Measurements from ENCODE around the gene SMG9. TPM values are rescaled to one million over a fixed set of nuclear protein-coding genes. Genes with fewer than 3 reads are reported as not detected.
A peak's percentile ranks its signal among the peaks of the same experiment; 100 is the strongest.

The SMG9 gene
- total RNA-seq, 1 experiment from 2014 or later: 20.9 TPM

DNA sequence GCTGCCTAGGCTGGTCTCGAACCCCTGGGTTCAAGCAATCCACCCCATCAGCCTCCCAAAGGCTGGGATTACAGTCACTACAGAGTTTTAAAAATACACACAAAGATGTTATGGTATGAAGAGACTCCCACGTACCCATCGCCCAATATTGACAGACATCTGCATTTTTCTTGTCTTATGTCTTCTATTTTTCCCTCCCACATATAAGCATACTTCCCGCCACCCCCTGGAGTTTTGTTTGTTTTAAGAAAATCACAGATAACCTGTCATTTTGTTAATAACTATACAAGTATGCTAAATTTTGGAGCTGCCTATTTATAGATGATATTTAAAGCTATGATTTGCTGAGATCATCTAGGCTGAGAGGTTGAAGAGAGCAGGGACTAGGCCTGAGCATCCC lies 6.2 kb upstream of the SMG9 start:
- DNase-seq (ENCODE audit: extremely low read depth, low read depth): no peak

DNA sequence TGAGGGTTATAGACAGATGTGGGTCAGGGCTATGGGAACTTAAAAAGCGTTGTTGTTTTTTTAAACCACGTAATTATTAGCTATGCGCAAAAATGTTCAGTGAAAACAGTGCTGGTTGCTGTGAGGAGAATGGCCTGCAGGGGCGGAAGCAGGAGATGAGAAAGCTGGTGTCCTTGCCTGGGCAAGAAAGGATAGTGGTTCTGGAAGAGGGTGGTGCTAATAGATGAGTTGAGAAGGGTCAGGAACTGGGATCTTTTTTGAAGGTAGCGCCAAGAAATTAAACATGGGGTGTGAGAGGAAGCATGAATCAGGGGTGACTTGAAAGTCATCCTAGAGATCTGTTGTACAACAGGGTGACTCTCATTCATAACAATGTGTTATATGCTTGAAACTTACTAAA lies 4.8 kb upstream of the SMG9 start:
- peak; percentile 89 for DNase-seq (ENCODE audit: extremely low read depth, low read depth)

DNA sequence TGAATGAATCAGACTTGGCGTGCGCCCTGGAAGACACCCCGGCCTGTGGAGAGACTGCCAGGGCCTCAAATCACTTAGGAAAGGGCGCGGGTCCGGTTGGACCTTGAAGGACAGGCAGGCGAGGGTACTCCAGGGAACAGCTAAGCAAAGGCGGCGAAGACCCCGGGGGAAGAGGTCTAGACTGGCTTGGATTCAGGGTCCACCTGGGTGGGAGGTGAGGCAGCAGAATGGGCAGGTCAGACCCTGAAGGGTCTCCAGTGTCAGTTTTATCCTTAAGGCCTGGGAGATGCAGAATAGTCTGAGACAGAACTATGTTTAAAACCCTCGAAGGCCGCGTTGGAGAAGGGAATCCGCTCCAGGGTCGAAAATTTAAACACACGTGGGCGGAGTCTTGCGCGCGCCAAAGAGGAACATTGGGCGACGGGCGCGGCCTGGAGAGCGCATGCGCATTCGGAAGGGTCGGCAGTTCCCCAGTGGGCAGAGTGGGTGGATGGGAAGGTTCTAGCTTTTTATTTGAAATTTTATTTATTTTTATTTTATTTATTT lies 567 bp upstream of the SMG9 start:
- DNase-seq (ENCODE audit: extremely low read depth, low read depth): peak; percentile 78

DNA sequence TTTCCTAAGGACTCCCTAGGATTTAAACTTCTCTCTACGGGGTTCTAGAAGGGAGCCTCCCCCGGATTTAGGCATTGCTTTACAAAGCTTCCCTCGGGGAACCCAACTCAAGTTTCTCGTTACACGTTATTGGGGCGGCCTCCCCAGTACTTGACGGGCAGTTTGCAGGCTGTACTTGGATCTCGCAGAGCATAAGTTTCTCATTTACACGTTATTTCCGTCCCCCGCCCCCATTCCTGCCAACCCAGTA lies 584 bp downstream of the SMG9 start:
- no peak for DNase-seq (ENCODE audit: extremely low read depth, low read depth)

DNA sequence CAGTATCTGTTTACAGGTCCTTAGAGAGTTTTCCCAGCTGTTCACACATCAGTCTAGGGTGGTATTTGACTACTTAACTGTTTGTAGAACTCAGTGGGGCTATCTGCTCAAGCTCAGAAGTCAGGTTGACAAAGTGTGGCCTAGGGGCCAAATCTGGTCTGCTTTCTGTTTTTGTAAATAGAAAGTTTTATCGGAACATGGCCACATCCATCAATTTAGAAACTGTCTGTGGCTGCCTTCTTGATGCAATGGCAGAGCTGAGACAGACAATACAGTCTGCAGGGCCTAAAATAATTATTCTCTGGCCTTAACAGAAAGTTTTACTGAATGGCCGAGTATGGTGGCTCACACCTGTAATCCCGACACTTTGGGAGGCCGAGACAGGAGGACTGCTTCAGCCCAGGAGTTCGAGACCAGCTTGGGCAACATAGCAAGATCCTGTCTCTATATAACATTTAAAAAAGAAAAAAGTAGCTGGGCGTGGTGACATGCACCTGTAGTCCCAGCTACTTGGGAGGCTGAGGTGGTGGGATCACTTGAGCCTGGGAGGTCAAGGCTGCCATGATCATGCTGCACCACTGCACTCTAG lies 2.4 kb downstream of the SMG9 start:
- DNase-seq (ENCODE audit: extremely low read depth, low read depth): no peak

DNA sequence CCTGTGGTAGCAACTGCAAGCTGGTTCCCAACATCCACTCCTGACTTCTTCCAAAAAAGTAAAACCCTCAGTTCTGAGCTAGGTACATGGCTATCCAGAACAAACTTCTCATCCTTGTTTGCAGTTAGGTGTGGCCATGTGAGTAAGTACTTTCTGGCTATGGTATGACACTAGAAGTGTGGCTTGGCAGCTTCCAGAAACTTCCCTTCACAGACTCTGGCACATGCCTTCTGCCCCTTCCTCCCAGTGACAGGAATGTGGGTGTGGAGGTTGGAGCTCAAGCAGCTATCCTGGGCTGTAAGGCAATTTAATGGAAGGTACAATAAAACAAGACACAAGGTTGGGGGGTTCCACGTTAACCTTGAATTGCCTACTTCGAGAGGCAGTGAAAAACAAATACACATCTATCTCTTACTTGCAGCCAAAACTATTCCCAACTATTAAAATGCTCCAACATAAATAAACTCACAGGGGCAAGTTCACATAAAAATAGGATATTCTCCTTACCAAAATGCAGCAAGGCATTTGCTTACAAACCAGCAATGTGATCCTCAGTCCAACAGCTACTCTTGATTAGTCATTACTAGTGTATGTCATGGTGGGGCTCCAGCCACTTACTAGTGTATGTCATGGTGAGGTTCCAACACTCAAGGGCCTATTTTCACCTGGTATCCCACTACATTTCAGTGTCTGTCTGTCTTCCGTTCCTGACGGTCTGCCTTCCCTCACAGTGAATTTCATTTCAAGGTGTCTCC lies 3.1 kb downstream of the SMG9 start:
- no peak for DNase-seq (ENCODE audit: extremely low read depth, low read depth)

DNA sequence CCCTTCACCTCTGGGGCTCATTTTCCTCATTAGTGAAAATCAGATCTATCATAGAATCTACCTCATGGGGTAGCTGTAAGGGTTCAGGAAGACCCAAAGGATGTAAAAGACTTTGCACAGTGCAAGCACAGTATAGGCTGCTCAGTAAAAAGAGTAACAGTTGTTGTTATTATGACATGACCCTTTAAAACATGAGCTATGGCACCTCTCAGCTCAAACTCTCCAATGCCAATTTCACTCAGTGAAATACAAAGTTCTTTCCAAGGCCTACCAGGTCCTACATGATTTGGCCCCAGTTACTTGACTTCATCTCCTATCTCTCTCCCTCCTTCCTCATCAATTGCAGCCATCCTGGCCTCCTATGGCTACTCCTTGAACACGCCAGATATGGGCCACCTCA lies 4.9 kb downstream of the SMG9 start:
- DNase-seq (ENCODE audit: extremely low read depth, low read depth): no peak

DNA sequence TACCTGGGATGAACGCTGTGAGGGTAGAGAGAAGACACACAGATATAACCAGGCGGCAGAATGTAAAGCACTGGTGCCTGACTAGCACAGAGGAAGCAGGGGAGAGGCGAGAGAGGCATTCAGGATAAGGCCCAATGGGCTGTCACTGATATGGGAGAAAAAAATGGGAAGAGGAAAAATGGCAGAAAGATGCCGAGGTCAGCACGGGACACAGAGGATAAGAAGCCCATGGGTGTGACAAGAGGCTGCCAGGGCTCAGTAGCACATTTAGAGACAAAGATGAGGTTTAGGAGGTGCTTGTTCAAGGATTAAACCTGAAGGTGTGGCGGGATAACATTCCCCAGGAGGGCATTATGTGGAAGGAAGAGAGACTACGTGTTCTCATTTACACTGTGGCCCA lies 5.6 kb downstream of the SMG9 start:
- no peak for DNase-seq (ENCODE audit: extremely low read depth, low read depth)

DNA sequence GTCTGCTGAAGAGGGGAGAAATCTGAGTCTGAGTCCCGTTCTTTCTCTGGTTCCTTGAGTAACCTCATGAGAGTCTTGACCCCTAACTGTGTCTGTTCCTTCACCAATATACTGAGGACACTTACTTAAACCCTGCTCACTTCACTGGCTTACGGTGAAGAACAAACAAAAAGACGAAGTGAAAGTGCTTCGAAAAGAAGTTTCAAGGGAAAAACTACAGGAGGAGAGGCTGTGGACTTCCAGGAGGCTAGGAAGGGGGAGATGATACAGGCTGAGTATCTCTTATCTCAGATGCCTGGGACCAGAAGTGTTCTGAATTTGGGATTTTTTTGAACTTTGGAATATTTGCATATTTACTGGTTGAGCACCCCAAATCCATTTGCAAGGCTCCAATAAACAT lies 6.1 kb downstream of the SMG9 start:
- no peak for DNase-seq (ENCODE audit: extremely low read depth, low read depth)

DNA sequence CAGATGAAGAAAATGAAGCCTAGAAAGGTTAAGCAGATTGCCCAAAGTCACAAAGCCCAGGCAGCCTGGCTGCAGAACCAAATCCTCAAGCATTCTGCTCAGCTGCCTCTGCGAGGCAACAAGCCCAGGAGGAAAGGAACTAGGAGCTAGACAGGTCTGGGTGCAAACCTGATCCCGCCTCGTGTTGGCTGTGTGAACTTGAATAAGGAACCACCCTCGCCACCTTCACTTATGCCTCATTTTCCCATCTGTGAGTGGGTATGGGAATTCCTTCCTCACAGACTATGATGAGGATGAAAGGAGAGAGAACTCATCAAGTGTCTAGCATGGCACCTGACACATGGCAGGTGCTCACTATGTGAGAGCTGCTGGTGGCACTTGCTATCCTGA lies 6.6 kb downstream of the SMG9 start:
- no peak for DNase-seq (ENCODE audit: extremely low read depth, low read depth)

DNA sequence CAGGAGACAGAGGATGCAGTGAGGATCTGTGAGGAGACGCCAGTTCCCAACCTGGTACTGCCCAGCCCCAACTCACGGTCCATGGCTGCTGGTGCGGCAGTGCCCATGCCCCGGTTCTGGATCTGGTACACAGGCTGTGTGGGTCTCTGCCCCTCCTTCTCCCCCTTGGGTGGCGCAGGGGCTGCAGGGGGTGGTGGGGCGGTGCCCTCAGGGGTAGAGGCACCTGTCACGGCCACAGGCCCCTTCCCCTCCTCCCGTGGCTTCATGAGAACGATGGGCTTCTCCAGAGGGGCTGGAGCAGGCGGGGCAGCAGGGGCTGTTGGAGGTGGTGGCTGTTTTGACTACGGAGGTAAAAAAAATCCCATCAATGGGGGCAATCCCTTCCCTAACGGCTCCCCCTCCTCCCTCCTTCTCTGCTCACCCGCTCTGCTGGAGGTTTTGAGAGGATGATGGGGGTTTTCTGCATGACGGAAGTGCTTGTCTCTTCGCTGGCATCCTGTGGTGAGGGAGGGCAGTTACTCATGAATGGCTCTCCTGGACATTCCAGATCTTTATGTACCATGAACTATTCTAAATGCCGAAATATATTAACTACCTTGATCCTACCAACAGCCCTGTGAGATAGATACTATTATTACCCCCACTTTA lies 7.1 kb downstream of the SMG9 start:
- no peak for DNase-seq (ENCODE audit: extremely low read depth, low read depth)

DNA sequence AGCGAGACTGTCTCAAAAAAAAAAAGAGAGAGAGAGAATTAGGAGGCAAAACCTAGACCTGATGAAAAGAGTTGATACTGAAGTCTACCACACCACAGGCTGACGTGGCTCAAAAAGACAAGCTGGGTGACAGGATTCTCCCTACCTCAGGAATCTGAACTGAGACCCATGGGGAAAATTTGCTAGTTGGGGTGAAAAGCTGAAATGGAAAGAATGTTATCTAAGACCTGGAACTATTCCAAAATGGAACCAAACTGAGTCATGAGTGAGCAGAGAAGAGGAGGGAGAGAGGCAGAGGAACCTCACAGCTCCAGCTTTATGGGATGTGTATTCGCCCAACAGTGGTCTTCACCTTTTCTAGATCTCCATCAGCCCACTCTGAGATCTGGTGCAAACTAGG lies 11.7 kb downstream of the SMG9 start:
- no peak for DNase-seq (ENCODE audit: extremely low read depth, low read depth)

DNA sequence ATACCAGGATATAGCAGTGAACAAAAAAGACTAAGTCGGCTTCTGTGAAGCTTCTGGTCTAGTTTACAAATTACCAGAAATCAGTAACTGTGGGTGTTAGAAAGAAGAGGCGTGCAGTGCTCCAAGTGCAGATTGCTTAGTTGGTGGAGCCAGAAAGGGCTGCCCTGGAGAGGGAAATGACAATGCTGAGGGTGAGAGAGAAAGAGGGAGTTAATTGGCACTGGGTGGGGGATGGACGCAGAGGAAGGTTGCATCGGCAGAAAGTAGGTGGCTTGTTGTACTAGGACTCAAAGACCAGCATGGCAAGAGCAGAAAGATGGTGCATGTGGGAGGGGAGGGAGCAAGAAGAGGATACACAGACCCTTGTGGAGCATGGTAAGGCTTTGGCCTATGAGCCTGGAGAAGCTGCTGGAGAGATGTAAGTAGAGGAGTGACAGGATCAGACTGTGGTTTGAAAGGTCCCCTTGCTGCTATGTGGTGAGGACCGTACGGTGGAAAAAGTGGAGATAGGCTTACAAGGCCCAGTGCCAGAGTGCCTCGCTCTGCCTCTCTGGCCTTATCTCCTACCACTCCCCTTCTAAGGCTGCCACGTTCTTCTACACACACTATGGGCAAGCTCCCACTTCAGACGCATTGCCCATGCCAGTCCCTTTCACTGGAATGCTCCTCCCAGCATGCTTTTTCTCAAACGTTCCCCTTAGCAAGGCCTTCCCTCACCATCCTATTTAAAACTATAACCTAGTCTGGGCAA lies 13.5 kb downstream of the SMG9 start:
- no peak for DNase-seq (ENCODE audit: extremely low read depth, low read depth)

DNA sequence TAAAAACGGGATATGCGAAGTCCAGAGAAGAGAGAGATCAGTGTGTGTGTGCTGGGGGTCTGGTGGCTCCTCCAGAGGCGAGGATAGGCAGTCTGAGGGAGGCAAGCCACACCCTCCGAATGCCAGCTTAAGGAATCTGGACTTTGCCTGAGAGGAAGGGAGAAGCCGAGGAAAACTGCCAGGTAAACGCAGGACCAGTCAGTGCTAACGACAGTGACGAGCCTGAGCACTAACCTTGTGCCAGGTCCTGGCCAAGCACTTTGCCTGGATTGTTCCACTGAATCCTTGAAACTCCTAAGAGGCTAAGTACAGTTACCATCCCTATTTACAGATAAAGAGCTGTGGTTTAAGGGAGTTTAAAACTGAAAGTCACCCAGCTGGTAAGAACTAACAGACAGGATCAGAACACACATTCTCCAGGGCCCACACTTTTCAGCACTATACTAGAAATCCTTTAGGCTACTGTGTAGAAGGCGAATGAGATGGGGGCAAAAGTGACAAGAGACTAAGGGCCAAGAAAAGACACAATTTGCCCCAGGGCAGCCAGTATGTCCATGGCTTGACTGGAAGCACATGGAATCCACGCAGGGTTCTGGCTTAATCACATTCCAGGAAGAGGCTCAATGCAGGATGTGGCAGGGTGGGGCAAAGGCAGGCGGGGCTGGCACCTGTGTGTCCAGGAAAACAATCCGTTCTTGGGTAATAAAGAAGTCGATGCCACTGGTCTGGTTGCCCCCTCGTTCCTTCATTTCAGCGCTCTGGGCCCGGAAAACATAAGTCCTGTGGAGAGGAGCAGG lies 15.1 kb downstream of the SMG9 start:
- DNase-seq (ENCODE audit: extremely low read depth, low read depth): no peak

DNA sequence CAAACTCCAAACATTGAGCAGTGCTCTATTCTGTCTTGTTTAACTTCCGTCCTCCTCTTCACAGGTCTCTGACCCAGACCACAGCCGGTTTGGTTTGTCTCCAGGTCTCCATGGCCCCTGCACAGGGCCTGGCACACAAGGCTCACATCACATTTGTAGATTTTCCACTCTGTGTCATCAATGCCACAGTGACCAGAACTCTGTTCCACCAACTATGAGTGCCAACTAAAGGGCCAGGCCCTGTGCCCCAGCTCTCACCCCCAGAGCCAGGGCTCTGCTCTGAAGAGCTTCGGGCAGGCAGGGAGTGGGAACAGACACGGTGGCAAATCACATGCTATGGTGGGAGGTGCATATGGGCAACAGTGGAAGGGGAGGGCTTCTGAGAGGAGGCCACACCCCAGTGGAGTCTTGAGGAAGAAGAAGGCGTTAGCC lies 16.0 kb downstream of the SMG9 start:
- DNase-seq (ENCODE audit: extremely low read depth, low read depth): no peak

DNA sequence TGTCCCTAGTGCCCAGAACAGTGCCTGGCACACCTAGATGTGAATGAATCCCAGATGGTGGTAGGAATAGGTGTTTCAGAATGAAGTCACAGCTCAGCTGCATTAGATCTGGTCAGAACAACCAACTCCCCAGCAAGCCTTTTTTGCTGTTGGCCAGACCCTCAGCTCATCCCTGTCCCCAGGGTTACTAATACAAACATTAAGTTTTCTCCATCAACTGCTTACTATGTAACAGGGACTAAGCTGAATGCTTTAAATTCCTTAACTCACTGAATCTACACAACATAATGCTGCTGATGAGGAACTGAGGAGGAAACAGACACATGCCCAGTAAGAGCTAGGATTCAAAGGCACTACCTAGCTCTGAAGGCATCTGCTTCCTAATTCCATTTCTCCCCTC lies 18.8 kb downstream of the SMG9 start:
- DNase-seq (ENCODE audit: extremely low read depth, low read depth): no peak

DNA sequence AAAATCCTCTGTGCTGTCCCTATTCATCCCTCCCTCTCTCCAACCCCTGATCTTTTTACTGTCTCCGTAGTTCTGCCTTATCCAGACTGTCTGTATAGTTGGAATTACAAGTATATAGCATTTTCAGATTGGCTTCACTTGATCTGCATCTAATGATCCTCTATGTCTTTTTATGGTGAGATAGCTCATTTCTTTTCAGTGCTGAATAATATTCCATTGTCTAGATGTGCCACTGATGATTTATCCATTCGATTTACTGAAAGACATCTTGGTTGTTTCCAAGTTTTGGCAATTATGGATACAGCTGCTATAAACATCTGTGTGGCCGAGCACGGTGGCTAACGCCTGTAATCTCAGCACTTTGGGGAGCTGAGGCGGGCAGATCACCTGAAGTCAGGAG lies 19.7 kb downstream of the SMG9 start:
- DNase-seq (ENCODE audit: extremely low read depth, low read depth): no peak

DNA sequence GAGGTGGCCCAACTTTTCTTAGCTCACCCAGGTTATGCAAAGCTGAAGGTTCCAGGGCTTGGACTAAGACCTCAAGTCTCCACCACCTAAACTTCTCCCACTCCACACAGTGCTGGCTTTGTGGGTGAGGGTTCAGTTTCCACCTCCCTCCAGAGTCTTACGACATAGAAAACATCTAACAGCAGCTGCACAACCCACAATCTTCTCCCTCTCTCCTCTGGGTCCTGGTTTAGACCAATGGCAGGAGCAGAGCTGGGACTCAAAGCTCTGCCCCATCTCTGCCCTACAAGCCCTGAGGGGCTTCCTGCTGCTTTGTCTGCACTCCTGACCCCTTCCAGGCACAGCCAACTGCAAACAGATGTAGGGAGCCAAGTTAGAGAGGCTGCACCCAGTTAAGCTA lies 22.9 kb downstream of the SMG9 start:
- no peak for DNase-seq (ENCODE audit: extremely low read depth, low read depth)

DNA sequence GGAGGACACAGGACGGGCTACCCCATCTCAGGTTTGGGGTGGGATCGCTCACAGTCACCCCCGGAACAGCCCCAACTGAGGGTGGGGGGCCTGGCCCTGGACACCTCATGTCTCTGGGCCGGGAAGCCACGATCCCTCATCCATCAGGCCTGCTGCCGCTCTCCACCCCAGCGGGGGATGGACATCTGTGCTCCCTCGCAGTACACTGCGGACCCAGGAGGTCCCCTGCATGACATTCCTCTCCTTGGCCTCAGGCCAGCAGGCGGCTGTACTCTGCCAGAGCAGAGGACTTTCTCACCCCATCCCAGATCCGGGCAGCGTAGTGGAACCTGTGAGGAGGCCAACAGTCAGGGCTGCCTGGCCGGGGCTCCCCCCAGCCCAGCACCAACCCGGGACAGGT lies 23.4 kb downstream of the SMG9 start:
- no peak for DNase-seq (ENCODE audit: extremely low read depth, low read depth)

DNA sequence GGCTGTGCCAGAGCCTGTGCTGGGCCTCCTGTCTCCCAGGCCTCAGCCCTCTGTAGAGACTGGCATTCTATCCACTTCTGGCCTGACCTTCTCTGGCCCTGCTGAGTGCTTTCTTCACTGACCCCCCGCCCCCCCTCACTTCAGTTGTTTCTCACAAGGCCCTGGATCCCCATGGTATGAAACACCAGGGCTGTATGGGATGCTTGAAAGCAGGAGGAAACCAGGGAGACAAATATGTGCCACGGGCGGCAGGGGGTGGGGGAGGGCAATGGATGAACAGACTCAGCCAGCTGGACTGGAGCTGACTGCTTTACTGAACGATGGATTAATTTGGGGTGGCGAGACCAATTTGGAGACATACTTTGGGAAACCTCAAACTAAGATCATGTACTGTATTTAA lies 24.8 kb downstream of the SMG9 start:
- DNase-seq (ENCODE audit: extremely low read depth, low read depth): no peak

DNA sequence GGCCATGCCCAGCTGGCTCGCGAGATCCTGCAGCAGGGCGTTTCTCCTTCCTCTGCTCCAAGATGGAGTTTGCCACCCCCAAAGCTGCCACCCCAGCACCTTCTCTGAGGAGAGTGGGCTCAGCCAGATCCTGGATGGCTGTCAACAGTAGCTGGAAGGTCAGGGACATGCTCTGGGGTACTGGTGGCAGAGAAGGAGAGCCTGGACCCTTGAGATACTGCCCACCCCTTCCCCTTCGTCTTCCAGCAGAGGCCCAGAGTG lies 27.2 kb downstream of the SMG9 start:
- DNase-seq (ENCODE audit: extremely low read depth, low read depth): no peak
